Memory B cell (primary cell): ENCODE data around the gene PRDM5.
"Not testable (repeated sequence)": the region's sequence is repeated elsewhere in the genome, so short reads cannot be mapped to it uniquely, and the experiment has no call there.

Experiments used
- ATAC-seq: fragments of 150-1000 bp; cut with Tn5 transposase; 2 replicates; pipeline ENCODE4 v1.10.0; 2021; ENCODE audit warnings: low read depth, mild to moderate bottlenecking, moderate library complexity
- DNase-seq, 2 donors: peaks; one replicate each; pipeline ENCODE4 v3.0.0; 2022; ENCODE audit warnings: low spot score in 2 of 2
- H3K27ac Mint-ChIP-seq: one replicate; pipeline ENCODE4 v1.8.0; 2022; ENCODE audit warnings: mild to moderate bottlenecking, moderate library complexity, mixed read lengths
- H3K27me3 Mint-ChIP-seq: one replicate; pipeline ENCODE4 v1.8.0; 2022; ENCODE audit warnings: mixed read lengths
- H3K36me3 Mint-ChIP-seq: one replicate; pipeline ENCODE4 v1.8.0; 2022; ENCODE audit warnings: mild to moderate bottlenecking, mixed read lengths
- H3K4me1 Mint-ChIP-seq: one replicate; pipeline ENCODE4 v1.8.0; 2022; ENCODE audit warnings: mixed read lengths
- H3K4me3 Mint-ChIP-seq: one replicate; pipeline ENCODE4 v1.8.0; 2022; ENCODE audit warnings: mild to moderate bottlenecking, moderate library complexity, mixed read lengths
- H3K9me3 Mint-ChIP-seq: one replicate; pipeline ENCODE4 v1.8.0; 2022; ENCODE audit warnings: mixed read lengths

Gene PRDM5

DNA sequence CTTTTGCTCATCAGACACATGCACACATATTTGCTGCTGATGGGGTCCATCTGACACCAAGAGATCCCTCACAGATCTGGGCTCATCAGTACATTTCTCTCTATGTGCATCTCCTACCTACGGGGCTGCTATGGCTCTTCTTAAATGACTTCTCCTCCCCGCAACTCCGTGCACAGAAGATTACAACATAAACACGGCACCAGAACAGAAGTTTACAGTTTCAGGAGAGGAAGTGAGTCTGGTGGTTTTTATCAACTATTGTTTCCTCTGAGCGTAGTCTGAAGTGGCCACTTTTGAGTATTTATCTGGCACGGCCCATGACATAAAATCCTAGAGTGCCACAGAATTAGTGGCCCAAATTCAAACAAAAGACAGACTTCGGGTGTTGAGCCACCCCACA lies 263.8 kb downstream of the PRDM5 start:
- Mint-ChIP-seq H3K4me1 (no peaks in the 10 kb centered on the region), H3K9me3 (peaks cover 2% of the 10 kb centered on the region), H3K27ac (no peak overlapping the region), H3K27me3 (no peaks in the 10 kb centered on the region), H3K4me3 (no peak overlapping the region), H3K36me3 (no peaks in the 10 kb centered on the region)
- ATAC-seq (no peak), DNase-seq (no peak)

DNA sequence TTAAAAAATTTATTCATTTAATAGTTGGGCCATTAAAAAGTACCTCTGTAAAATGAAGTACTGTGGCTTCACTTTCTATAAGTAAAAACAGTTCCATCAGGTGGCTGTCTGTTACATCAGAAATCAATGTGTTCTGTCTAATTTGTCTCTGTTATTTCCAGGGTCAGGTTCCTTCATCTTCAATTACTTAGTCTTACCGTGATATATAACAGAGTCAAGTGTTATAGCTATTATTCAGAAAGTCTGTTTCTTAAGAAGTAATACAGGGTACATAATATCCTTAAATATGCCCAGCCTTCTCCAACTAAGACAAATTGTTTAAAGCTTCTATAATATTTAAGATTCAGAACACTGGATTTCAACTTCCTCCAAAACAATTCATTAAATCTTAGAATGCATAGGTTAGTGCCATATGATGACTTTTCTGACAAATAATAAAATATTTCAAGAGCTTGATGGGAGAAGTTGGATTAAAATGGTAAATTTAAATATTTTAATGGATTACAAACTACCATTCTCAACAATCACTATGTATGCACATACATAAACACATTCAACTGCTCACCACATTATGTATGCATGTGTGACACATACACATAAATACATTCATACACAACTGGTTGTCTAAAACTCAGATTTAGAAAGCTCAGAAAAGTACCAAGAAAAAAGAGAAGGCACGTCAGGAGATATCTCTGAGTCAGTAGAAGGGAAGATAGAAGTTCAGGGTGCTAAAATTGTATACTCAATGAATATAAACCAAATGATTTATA lies 268.5 kb downstream of the PRDM5 start:
- Mint-ChIP-seq H3K9me3 (peaks cover 2% of the 10 kb centered on the region), H3K27me3 (no peaks in the 10 kb centered on the region), H3K36me3 (no peaks in the 10 kb centered on the region), H3K27ac (no peak overlapping the region), H3K4me3 (no peak overlapping the region), H3K4me1 (no peaks in the 10 kb centered on the region)
- no peak for ATAC-seq
- DNase-seq = no peak

DNA sequence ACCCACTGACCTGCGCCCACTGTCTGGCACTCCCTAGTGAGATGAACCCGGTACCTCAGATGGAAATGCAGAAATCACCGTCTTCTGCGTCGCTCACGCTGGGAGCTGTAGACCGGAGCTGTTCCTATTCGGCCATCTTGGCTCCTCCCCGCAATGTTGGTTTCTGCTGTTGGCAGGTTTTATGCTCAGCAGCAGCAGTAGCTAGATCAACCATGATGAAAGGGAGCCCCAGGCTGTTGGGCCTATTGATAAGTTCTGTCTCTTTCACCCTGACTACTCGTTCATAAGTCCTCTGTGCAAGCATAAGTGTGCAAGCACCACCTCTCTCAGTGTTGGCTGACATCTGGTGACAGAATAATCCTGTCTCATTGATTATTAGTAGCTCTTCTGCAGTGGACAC lies 274.2 kb downstream of the PRDM5 start:
- not testable (repeated sequence) for H3K27me3 Mint-ChIP-seq, H3K9me3 Mint-ChIP-seq, DNase-seq, H3K36me3 Mint-ChIP-seq, ATAC-seq, H3K4me1 Mint-ChIP-seq, H3K4me3 Mint-ChIP-seq, H3K27ac Mint-ChIP-seq
